Lung microvascular endothelial cell (primary cell): ENCODE results near the gene CDS2. TPM values are rescaled to one million over a fixed set of nuclear protein-coding genes. Genes with fewer than 3 reads are reported as not detected.
A peak's percentile ranks its signal among the peaks of the same experiment; 100 is the strongest.

Experiments
- DNase-seq, 2 donors: peaks; one replicate each; pipeline versions ENCODE4 v3.0.0 to v3.0.0-alpha.2; 2010; ENCODE audit warnings: low read depth in 2 of 2
- total RNA-seq: library from RNA; depleted of rRNA; stranded (reverse); fragments of >200 nt; gene quantifications from 2 replicates; pipeline ENCODE4 v1.2.1, GENCODE V29; 2014

Gene CDS2
- total RNA-seq, 1 donor from 2014 or later, result 64.3 TPM

DNA sequence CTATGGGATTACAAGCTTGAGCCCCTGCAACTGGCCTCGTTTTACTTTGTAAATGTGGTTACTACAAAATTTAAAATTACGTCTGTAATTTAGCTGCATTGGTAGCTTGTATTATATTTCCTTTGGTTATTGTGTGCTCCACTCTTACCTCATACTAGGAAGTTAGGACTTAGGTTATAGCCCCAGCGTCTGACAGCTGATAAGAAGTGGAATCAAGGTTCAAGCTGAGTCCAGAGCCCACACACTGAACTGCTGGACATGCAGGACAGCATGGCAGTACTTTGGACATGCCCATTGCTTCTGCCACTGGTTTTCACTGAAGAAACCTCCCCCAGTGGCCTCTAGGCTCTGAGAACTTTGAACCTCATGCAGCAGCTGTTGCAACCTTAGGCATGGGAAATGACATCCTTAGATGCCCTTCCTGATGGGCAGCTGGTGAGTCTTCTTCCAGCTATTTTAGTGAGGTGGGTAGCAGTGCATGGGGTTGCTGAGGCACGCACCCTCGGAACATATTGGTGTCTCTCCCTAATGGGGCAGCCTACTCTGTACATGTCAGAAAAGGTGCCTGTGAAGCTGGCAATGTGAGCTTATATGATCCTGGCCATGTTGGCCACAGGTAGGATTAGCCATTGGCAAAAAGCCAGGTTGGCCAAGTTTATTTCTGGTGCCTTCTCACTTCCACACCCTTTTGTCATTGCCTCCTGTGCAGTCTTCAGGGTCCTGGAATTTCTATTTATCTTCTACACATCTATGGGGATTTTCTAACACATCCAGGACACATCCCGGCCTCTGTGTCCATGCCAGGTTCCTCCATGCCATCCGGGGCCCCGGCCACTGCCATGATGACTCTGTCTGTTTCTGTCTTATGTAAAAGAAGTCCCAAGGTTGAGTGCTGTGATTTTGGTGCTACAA is 85.3 kb downstream of the CDS2 start:
- DNase-seq, result no peak

DNA sequence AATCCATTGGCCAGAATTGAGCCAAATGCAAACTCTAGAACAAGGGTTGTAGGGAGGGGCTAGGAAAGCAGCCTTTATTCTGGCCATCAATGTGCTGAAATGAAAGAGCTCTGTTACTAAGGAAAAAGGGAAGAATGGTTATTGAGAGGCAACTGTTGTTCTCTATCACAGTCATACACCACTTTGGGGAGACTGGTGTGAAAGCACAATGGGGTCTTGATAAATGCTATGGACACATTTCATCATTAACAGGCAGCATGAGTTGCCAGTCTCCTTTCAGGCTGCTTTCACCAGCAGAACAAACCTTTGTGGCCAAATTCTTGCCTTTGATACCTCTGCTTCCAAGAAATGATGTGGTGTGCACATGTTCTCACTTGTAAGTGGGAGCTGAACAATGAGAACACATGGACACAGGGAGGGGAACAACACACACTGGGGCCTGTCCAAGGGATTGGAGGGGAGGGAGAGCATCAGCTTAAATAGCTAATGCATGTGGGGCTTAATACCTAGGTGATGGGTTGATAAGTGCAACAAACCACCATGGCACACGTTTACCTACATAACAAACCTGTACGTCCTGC is 86.2 kb downstream of the CDS2 start:
- DNase-seq, result no peak

DNA sequence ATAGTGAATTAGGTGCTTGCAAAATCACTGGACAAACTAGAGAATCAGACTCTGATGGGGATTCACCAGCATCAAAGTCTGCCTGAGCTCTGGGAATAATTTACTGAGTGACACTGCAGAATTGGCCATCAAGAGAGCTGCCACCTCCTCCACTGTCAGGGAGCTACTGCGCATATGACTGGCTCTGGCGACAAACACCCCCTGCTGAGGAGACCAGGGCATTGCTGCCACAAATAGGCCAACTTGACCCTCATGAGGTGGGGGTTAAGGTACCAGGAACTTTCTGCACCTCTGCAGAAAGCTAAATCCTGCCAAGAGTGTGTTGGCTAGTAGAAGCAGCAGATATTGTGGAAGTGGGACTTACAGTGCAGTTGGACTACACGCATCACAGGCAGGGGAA is 88.0 kb downstream of the CDS2 start:
- DNase-seq, result no peak

DNA sequence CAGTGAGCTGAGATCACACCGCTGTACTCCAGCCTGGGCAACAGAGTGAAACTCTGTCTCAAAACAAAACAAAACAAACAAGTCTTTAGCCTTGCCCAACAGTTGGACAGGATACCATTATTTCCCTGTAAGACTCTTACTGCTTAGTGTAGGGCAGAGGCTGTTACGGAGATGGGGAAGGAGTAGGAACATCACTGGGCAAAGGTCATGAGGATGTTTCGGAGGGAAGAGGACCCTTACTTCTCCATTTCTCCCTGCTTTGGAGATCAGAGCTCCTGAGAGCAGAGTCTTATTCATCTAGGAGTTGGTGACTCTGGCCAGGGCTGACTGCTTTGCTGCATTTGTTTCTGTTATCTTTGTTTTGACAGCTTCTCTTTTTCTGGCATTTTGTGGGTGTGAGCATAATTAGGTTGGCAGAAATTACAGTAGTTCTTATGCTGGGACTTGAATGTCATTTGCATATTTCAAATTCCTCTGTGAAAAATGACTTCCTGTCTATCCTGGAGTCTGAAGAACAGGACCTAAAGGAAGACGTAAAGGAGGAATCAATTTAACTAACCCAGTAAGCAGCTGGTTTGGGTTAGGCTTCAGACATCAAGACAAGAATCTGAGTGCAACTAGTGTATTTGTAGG is 89.0 kb downstream of the CDS2 start:
- DNase-seq, result peak in 1 of 2 donors; percentile 15

DNA sequence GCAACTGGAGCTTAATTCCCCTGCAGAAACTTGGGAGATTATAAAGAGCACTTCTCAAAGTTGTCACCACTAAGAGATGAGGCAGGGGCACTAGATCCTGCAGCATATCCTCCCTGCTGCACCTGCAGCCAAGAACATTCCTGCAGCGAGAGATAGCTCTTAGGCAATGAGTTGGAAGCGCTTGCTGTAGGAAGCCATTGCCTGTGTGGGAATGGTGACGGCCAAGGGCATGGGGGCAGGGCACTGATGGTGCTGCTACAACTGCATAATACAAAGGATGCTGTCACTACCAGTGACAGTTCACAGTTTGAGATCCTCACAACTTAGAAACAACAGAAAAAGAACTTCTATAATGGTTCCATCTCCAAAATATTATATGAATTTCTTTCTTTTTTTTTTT is 89.9 kb downstream of the CDS2 start:
- DNase-seq, result peak in 1 of 2 donors; percentile 9

DNA sequence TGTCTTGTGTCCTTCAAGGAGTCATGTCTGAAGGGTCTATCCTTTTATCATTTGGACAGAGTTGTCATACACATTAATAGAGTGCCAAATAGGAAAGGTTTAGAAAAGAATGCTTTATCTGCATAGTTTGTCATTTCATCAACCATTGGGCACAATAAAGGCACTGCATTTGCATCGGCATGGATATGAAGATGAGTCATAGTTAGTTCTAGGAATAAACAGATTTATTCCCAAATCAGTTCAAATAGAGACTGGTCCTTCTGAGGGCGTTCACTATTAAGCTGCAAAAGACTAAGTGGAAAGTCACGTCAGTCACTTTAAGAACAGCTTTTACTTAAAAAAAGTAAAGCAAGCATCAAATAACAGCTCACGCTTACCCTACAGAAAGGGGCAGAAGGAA is 90.8 kb downstream of the CDS2 start:
- DNase-seq, result no peak

DNA sequence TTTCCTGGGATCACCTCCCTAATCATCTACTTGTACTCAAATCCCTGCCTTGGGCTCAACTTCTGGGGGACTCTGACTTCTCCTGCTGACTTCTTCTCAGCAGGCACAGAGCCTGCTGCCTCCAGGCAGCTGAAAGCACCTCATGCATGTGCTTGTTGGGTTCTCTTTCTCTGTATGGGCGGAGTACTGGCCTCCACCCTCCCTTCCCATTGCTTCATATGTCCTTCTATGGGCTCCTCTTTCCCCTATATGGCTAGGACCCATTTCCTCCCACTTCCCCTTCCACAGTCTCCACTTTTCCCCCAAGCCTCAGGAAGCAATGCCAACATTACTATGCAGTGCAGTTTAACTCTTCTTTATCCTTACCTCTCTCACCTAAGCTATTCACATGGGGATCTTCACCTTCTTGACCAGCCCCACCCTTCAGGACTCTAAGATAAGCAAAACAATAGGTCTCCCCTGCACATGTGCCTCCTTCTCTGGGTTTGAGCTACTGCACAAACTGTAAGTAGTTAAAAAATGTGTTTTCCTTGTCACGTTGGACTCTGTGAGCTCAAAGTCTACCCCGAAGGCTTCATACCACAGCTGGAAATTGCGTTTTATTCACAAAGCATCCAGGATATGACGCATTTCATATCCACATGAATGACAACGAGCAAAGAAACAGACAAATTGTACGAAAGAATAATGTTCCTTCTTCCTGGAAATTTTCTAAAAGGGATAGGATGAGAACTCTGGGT is 93.7 kb downstream of the CDS2 start:
- DNase-seq, result peak in 1 of 2 donors; percentile 10

DNA sequence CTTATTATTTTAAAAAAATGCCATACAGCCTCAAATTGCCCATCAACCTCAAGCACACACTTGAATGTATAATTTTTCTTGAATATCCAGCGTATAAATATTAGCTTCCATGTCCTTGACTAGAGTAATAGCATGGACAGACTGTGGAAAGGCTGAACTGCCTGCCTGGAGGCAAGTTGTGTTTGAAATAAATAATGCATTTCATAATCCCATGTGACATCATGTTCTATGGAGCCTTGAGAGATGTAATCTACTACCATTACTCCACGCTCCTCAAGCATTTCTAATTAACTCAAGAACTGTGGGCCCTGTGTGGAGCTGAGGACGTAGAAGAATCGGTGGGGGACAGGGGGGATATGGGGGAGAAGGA is 94.2 kb downstream of the CDS2 start:
- DNase-seq, result no peak

DNA sequence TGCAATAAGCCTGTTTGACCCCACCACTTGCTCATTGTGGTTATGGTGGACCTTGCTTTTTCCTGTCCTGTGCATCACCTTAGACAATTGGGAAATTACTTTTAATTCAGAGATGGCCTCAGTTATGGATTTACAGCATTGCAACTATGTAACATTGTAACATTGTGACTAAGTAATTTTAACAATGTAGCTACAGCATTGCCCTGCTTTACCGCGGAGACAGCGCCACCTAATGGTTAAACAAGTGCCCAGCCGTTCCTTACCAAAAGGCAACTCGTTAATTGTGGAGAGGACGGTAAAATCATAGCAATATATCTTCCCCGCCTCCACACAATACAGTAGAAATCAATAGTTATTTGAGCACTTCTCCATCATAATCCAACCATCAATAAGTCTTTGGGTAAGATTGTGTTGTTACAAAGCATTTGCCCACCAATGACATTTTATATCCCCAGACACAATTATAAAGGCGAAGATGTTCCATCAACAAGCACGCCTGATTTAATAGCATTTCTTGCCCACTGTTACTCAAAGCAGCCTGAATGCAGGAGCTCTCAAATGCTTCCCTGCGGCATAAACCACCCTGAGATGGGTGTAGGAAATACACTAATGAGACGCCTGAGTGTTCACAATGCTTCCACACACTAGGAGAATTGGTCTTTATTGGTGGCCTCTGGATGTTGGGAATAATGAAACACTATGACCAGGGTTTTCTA is 96.3 kb downstream of the CDS2 start:
- peak; percentile 63 to 73 for DNase-seq

DNA sequence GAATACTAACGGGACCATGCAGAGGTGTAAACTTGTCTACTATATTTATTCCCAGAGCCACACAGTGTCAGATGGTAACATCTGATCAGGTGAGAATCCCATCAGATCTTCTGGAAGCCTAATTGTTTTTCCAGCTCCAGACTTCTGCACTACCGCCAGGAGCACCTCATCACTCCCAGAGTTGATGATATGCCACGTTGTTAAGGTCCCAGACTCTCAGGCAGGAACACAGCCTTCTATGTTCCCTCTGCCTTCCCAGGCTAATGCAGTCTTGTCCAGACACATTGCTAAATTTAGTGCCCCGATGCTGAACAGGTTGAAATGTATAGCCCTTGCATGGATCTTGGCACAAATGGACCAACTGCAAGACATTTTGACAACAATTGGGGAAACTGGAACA is 103.7 kb downstream of the CDS2 start:
- no peak for DNase-seq

DNA sequence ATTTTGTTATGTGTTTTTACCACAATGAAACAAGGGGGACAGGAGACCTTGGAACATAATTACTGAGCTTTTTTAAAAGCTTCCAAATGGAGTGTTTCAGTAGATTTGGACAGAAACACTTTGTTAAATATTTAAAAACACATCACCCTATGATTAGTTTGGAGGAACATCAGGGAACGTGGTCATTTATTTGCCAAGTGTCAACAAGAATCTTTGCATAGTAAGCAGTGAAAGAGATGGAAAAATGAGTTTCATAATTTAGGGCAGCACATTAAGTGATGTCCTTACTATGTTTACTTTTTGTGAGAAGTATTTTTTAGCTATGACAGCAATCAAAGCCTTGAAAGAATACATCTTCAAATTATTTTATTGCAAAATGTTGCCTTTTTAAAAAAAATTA is 107.3 kb downstream of the CDS2 start:
- no peak for DNase-seq

DNA sequence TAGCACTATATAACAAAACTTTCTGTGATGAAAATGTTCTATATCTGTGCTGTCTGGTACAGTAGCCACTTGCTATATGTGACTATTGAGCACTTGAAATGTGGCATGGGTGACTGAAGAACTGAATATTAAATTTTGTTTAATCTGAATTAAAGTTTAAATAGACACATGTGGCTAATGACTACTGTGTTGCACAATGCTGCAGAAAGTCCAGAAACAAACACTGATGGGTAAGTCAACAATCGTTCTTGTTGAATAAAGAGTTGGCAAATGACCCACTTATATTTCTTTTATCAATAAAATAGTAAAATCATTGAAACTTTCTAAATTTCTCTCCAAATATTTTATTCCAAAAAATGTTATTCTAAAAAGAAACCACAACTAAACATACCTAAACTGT is 108.2 kb downstream of the CDS2 start:
- DNase-seq, result no peak

Other genes starting within 250 kb of the CDS2 start
- gene SLC23A2, start 125.5 kb upstream of the CDS2 start, total RNA-seq, result 13.1 and 14.7 TPM in 2 replicates
- 73.2 and 92.9 TPM in 2 replicates for gene TMEM230, start 13.9 kb upstream of the CDS2 start, total RNA-seq
- 52.0 and 98.5 TPM in 2 replicates for gene PCNA, start 7.0 kb upstream of the CDS2 start, total RNA-seq
- not detected in 2 replicates for gene PROKR2, start 189.9 kb downstream of the CDS2 start, total RNA-seq